ENCODE data around the gene ROBO1.

GRCh38 chr3:79344876-79345871, 422.6 kb downstream of the ROBO1 start:
- TF ChIP-seq POLR2A (IDR thresholded peaks at IDR 0.05) (no peak), CTCF (IDR thresholded peaks at IDR 0.05) (no peak)
